ENCODE results near the gene MAPKAP1.

MAPKAP1 gene

GRCh38 chr9:125423964-125424363 lies 283.0 kb downstream of the MAPKAP1 start:
- Histone ChIP-seq H2BK5ac (ENCODE audit: low read length) (no peak overlapping the region), H3K79me1 (ENCODE audit: low read length) (no peaks in the 10 kb centered on the region), H3K4me3 (ENCODE audit: low read length) (no peak overlapping the region), H2AK5ac (ENCODE audit: low read length) (no peak overlapping the region), H3K4me1 (ENCODE audit: control insufficient read depth, low read depth, low read length) (no peaks in the 10 kb centered on the region), H3K56ac (ENCODE audit: low read length) (no peak overlapping the region), H3K27me3 (ENCODE audit: insufficient read depth, low read length, poor library complexity) (no peaks in the 10 kb centered on the region), H2BK15ac (replicated peaks; ENCODE audit: low read depth) (no peak overlapping the region), H3K18ac (ENCODE audit: low read length) (no peak overlapping the region), H3K27ac (ENCODE audit: low read depth, low read length) (no peak overlapping the region), H3K79me2 (ENCODE audit: control insufficient read depth, insufficient read depth, low read length) (no peaks in the 10 kb centered on the region), H4K5ac (ENCODE audit: low read length) (no peak overlapping the region), H3K23ac (ENCODE audit: low read length) (no peak overlapping the region), H3K4me2 (ENCODE audit: low read length) (no peak overlapping the region), H4K8ac (ENCODE audit: low read depth, low read length) (no peak overlapping the region), H3K4ac (ENCODE audit: low read depth, low read length) (no peak overlapping the region), H3K9ac (ENCODE audit: low read length) (no peak overlapping the region), H3K36me3 (ENCODE audit: control insufficient read depth, insufficient read depth, low read length) (no peaks in the 10 kb centered on the region), H2BK120ac (ENCODE audit: low read depth, low read length) (no peak overlapping the region)
- WGBS (ENCODE audit: extremely low coverage, insufficient coverage, low lambda C conversion rate), result no CpG with 5 or more reads among the region's 8 CpGs
- DNase-seq, result no peak

GRCh38 chr9:125422853-125423252 lies 284.2 kb downstream of the MAPKAP1 start:
- Histone ChIP-seq H3K18ac (ENCODE audit: low read length) (no peak overlapping the region), H3K79me1 (ENCODE audit: low read length) (no peaks in the 10 kb centered on the region), H3K4me1 (ENCODE audit: control insufficient read depth, low read depth, low read length) (no peaks in the 10 kb centered on the region), H3K79me2 (ENCODE audit: control insufficient read depth, insufficient read depth, low read length) (no peaks in the 10 kb centered on the region), H2BK5ac (ENCODE audit: low read length) (no peak overlapping the region), H3K23ac (ENCODE audit: low read length) (no peak overlapping the region), H3K4me3 (ENCODE audit: low read length) (no peak overlapping the region), H4K8ac (ENCODE audit: low read depth, low read length) (no peak overlapping the region), H4K5ac (ENCODE audit: low read length) (no peak overlapping the region), H3K9ac (ENCODE audit: low read length) (no peak overlapping the region), H3K4ac (ENCODE audit: low read depth, low read length) (no peak overlapping the region), H2AK5ac (ENCODE audit: low read length) (no peak overlapping the region), H3K27me3 (ENCODE audit: insufficient read depth, low read length, poor library complexity) (no peaks in the 10 kb centered on the region), H3K36me3 (ENCODE audit: control insufficient read depth, insufficient read depth, low read length) (no peaks in the 10 kb centered on the region), H3K56ac (ENCODE audit: low read length) (no peak overlapping the region), H2BK15ac (replicated peaks; ENCODE audit: low read depth) (no peak overlapping the region), H3K27ac (ENCODE audit: low read depth, low read length) (no peak overlapping the region), H2BK120ac (ENCODE audit: low read depth, low read length) (no peak overlapping the region), H3K4me2 (ENCODE audit: low read length) (no peak overlapping the region)
- no CpG with 5 or more reads among the region's 10 CpGs for WGBS (ENCODE audit: extremely low coverage, insufficient coverage, low lambda C conversion rate)
- no peak for DNase-seq

- no peak overlapping the region for H3K4me3 ChIP-seq (ENCODE audit: low read length)
- no peak for DNase-seq
- WGBS (ENCODE audit: extremely low coverage, insufficient coverage, low lambda C conversion rate), result no CpG with 5 or more reads among the region's 13 CpGs
Measured at GRCh38 chr9:125421591-125422181, 285.3 kb downstream of the MAPKAP1 start.

GRCh38 chr9:125421166-125421565 lies 285.8 kb downstream of the MAPKAP1 start:
- Histone ChIP-seq H3K36me3 (ENCODE audit: control insufficient read depth, insufficient read depth, low read length) (no peaks in the 10 kb centered on the region), H3K4me3 (ENCODE audit: low read length) (no peak overlapping the region), H3K79me2 (ENCODE audit: control insufficient read depth, insufficient read depth, low read length) (no peaks in the 10 kb centered on the region), H3K4ac (ENCODE audit: low read depth, low read length) (no peak overlapping the region), H3K9ac (ENCODE audit: low read length) (no peak overlapping the region), H3K4me2 (ENCODE audit: low read length) (no peak overlapping the region), H3K27ac (ENCODE audit: low read depth, low read length) (no peak overlapping the region), H3K4me1 (ENCODE audit: control insufficient read depth, low read depth, low read length) (no peaks in the 10 kb centered on the region), H4K8ac (ENCODE audit: low read depth, low read length) (no peak overlapping the region), H4K5ac (ENCODE audit: low read length) (no peak overlapping the region), H2BK120ac (ENCODE audit: low read depth, low read length) (no peak overlapping the region), H3K79me1 (ENCODE audit: low read length) (no peaks in the 10 kb centered on the region), H2BK5ac (ENCODE audit: low read length) (no peak overlapping the region), H3K27me3 (ENCODE audit: insufficient read depth, low read length, poor library complexity) (no peaks in the 10 kb centered on the region), H3K18ac (ENCODE audit: low read length) (no peak overlapping the region), H3K23ac (ENCODE audit: low read length) (no peak overlapping the region), H3K56ac (ENCODE audit: low read length) (no peak overlapping the region), H2BK15ac (replicated peaks; ENCODE audit: low read depth) (no peak overlapping the region), H2AK5ac (ENCODE audit: low read length) (no peak overlapping the region)
- no CpG with 5 or more reads among the region's 6 CpGs for WGBS (ENCODE audit: extremely low coverage, insufficient coverage, low lambda C conversion rate)
- no peak for DNase-seq

More at GRCh38 chr9:125421591-125422181, 285.3 kb downstream of the MAPKAP1 start:
- Histone ChIP-seq H2AK5ac (ENCODE audit: low read length) (no peak overlapping the region), H3K23ac (ENCODE audit: low read length) (no peak overlapping the region), H3K4me1 (ENCODE audit: control insufficient read depth, low read depth, low read length) (no peaks in the 10 kb centered on the region), H3K56ac (ENCODE audit: low read length) (no peak overlapping the region), H3K18ac (ENCODE audit: low read length) (no peak overlapping the region), H3K27me3 (ENCODE audit: insufficient read depth, low read length, poor library complexity) (no peaks in the 10 kb centered on the region), H3K4ac (ENCODE audit: low read depth, low read length) (no peak overlapping the region), H4K8ac (ENCODE audit: low read depth, low read length) (no peak overlapping the region), H3K36me3 (ENCODE audit: control insufficient read depth, insufficient read depth, low read length) (no peaks in the 10 kb centered on the region), H3K4me2 (ENCODE audit: low read length) (no peak overlapping the region), H2BK5ac (ENCODE audit: low read length) (no peak overlapping the region), H3K79me1 (ENCODE audit: low read length) (no peaks in the 10 kb centered on the region), H3K9ac (ENCODE audit: low read length) (no peak overlapping the region), H4K5ac (ENCODE audit: low read length) (no peak overlapping the region), H2BK15ac (replicated peaks; ENCODE audit: low read depth) (no peak overlapping the region), H2BK120ac (ENCODE audit: low read depth, low read length) (no peak overlapping the region), H3K27ac (ENCODE audit: low read depth, low read length) (no peak overlapping the region), H3K79me2 (ENCODE audit: control insufficient read depth, insufficient read depth, low read length) (no peaks in the 10 kb centered on the region)

- no peaks in the 10 kb centered on the region for H3K36me3 ChIP-seq (ENCODE audit: control insufficient read depth, insufficient read depth, low read length)
- DNase-seq, result no peak
- H3K9ac ChIP-seq (ENCODE audit: low read length), result no peak overlapping the region
- H2BK15ac ChIP-seq (replicated peaks; ENCODE audit: low read depth), result no peak overlapping the region
- H2BK120ac ChIP-seq (ENCODE audit: low read depth, low read length), result no peak overlapping the region
- H3K23ac ChIP-seq (ENCODE audit: low read length), result no peak overlapping the region
- WGBS (ENCODE audit: extremely low coverage, insufficient coverage, low lambda C conversion rate), result no CpG with 5 or more reads among the region's 3 CpGs
- no peak overlapping the region for H3K4me2 ChIP-seq (ENCODE audit: low read length)
- H2BK5ac ChIP-seq (ENCODE audit: low read length), result no peak overlapping the region
- H3K27ac ChIP-seq (ENCODE audit: low read depth, low read length), result no peak overlapping the region
- no peak overlapping the region for H3K4me3 ChIP-seq (ENCODE audit: low read length)
- H4K5ac ChIP-seq (ENCODE audit: low read length), result no peak overlapping the region
- no peaks in the 10 kb centered on the region for H3K27me3 ChIP-seq (ENCODE audit: insufficient read depth, low read length, poor library complexity)
- H3K79me2 ChIP-seq (ENCODE audit: control insufficient read depth, insufficient read depth, low read length), result no peaks in the 10 kb centered on the region
- no peak overlapping the region for H3K4ac ChIP-seq (ENCODE audit: low read depth, low read length)
- H3K18ac ChIP-seq (ENCODE audit: low read length), result no peak overlapping the region
- H3K4me1 ChIP-seq (ENCODE audit: control insufficient read depth, low read depth, low read length), result no peaks in the 10 kb centered on the region
- H3K79me1 ChIP-seq (ENCODE audit: low read length), result no peaks in the 10 kb centered on the region
- H3K56ac ChIP-seq (ENCODE audit: low read length), result no peak overlapping the region
- no peak overlapping the region for H2AK5ac ChIP-seq (ENCODE audit: low read length)
- no peak overlapping the region for H4K8ac ChIP-seq (ENCODE audit: low read depth, low read length)
Measured at GRCh38 chr9:125418404-125418803, 288.6 kb downstream of the MAPKAP1 start.

GRCh38 chr9:125416517-125416916 lies 290.5 kb downstream of the MAPKAP1 start:
- Histone ChIP-seq H2BK5ac (ENCODE audit: low read length) (no peak overlapping the region), H3K4me3 (ENCODE audit: low read length) (no peak overlapping the region), H3K4ac (ENCODE audit: low read depth, low read length) (no peak overlapping the region), H3K36me3 (ENCODE audit: control insufficient read depth, insufficient read depth, low read length) (no peaks in the 10 kb centered on the region), H3K9ac (ENCODE audit: low read length) (no peak overlapping the region), H3K27ac (ENCODE audit: low read depth, low read length) (no peak overlapping the region), H3K79me1 (ENCODE audit: low read length) (no peaks in the 10 kb centered on the region), H3K18ac (ENCODE audit: low read length) (no peak overlapping the region), H3K79me2 (ENCODE audit: control insufficient read depth, insufficient read depth, low read length) (no peaks in the 10 kb centered on the region), H4K5ac (ENCODE audit: low read length) (no peak overlapping the region), H3K4me1 (ENCODE audit: control insufficient read depth, low read depth, low read length) (no peaks in the 10 kb centered on the region), H3K4me2 (ENCODE audit: low read length) (no peak overlapping the region), H2BK120ac (ENCODE audit: low read depth, low read length) (no peak overlapping the region), H2BK15ac (replicated peaks; ENCODE audit: low read depth) (no peak overlapping the region), H3K56ac (ENCODE audit: low read length) (no peak overlapping the region), H3K23ac (ENCODE audit: low read length) (no peak overlapping the region), H4K8ac (ENCODE audit: low read depth, low read length) (no peak overlapping the region), H3K27me3 (ENCODE audit: insufficient read depth, low read length, poor library complexity) (no peaks in the 10 kb centered on the region), H2AK5ac (ENCODE audit: low read length) (no peak overlapping the region)
- no CpG with 5 or more reads among the region's 8 CpGs for WGBS (ENCODE audit: extremely low coverage, insufficient coverage, low lambda C conversion rate)
- no peak for DNase-seq
